Measurements from ENCODE around the gene MYOC. TPM values are rescaled to one million over a fixed set of nuclear protein-coding genes. Genes with fewer than 3 reads are reported as not detected.

MYOC gene
- total and polyA plus RNA-seq, 4 donors, result 0.11 to 1.8 (median 0.58) TPM

- WGBS, 2 donors, result 44 to 74% methylated on average over 8 of the region's 8 CpGs
- DNase-seq (no peak), ATAC-seq (ENCODE audit: insufficient read depth, low FRiP score) (no peak)
- TF ChIP-seq, protein P1, sequence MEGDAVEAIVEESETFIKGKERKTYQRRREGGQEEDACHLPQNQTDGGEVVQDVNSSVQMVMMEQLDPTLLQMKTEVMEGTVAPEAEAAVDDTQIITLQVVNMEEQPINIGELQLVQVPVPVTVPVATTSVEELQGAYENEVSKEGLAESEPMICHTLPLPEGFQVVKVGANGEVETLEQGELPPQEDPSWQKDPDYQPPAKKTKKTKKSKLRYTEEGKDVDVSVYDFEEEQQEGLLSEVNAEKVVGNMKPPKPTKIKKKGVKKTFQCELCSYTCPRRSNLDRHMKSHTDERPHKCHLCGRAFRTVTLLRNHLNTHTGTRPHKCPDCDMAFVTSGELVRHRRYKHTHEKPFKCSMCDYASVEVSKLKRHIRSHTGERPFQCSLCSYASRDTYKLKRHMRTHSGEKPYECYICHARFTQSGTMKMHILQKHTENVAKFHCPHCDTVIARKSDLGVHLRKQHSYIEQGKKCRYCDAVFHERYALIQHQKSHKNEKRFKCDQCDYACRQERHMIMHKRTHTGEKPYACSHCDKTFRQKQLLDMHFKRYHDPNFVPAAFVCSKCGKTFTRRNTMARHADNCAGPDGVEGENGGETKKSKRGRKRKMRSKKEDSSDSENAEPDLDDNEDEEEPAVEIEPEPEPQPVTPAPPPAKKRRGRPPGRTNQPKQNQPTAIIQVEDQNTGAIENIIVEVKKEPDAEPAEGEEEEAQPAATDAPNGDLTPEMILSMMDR (IDR thresholded peaks at IDR 0.05; ENCODE audit: control extremely low read depth, extremely low read depth), result no peak
- no peaks in the 10 kb centered on the region for H3K27me3 ChIP-seq (ENCODE audit: control insufficient read depth in 3 of 3, insufficient read depth in 3 of 3, low read length in 2 of 3)
- no peaks in the 10 kb centered on the region for H3K36me3 ChIP-seq (ENCODE audit: control insufficient read depth in 4 of 4, insufficient read depth in 4 of 4, low read length in 4 of 4)
- H3K27ac ChIP-seq (ENCODE audit: low read depth in 1 of 2, low read length in 1 of 2), result no peak overlapping the region
- H3K4me3 ChIP-seq, result no peak overlapping the region
- no peaks in the 10 kb centered on the region for H3K9me3 ChIP-seq (ENCODE audit: control insufficient read depth in 4 of 4, insufficient read depth in 3 of 4, low read length in 3 of 4)
- peaks cover 0 to 12% (median 3%) of the 10 kb centered on the region in 5 donors for H3K4me1 ChIP-seq (ENCODE audit: control insufficient read depth in 5 of 5, insufficient read depth in 5 of 5, low read length in 5 of 5)
- H3K9ac ChIP-seq (ENCODE audit: insufficient read depth in 1 of 2, low read length in 2 of 2), result no peak overlapping the region
These were observed 9.3 kb downstream of the MYOC start for GRCh38 chr1:171643156-171643555.

DNA sequence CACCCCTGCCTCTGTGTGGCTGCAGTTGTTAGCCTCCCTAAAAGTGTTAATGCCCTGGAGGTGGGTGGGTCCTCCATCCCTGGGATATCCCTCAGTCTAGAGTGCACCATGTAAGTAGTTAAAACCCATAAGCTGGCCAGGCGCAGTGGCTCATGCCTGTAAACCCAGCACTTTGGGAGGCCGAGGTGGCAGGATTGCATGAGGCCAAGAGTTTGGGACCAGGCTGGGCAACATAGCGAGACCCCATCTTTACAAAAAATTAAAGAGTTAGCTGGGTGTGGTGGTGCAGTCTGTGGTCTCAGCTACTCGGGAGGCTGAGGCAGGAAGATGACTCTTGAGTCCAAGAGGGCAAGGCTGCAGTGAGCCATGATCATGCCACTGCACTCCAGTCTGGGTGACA, 10.3 kb downstream of the MYOC start:
- WGBS, 2 donors, result 90 to 92% methylated on average over 4 of the region's 4 CpGs
- H3K4me3 ChIP-seq, result no peak overlapping the region
- H3K9ac ChIP-seq (ENCODE audit: insufficient read depth in 1 of 2, low read length in 2 of 2), result no peak overlapping the region
- H3K9me3 ChIP-seq (ENCODE audit: control insufficient read depth in 4 of 4, insufficient read depth in 3 of 4, low read length in 3 of 4), result no peaks in the 10 kb centered on the region
- TF ChIP-seq, protein P1 (IDR thresholded peaks at IDR 0.05; ENCODE audit: control extremely low read depth, extremely low read depth), result no peak
- H3K36me3 ChIP-seq (ENCODE audit: control insufficient read depth in 4 of 4, insufficient read depth in 4 of 4, low read length in 4 of 4), result no peaks in the 10 kb centered on the region
- DNase-seq, result no peak
- ATAC-seq (ENCODE audit: insufficient read depth, low FRiP score), result no peak
- peaks cover 0 to 12% (median 3%) of the 10 kb centered on the region in 5 donors for H3K4me1 ChIP-seq (ENCODE audit: control insufficient read depth in 5 of 5, insufficient read depth in 5 of 5, low read length in 5 of 5)
- no peak overlapping the region for H3K27ac ChIP-seq (ENCODE audit: low read depth in 1 of 2, low read length in 1 of 2)
- no peaks in the 10 kb centered on the region for H3K27me3 ChIP-seq (ENCODE audit: control insufficient read depth in 3 of 3, insufficient read depth in 3 of 3, low read length in 2 of 3)

- no peak overlapping the region for H3K27ac ChIP-seq (ENCODE audit: low read depth in 1 of 2, low read length in 1 of 2)
- WGBS, 2 donors, result 64 to 82% methylated on average over 10 of the region's 10 CpGs
- DNase-seq (no peak), ATAC-seq (ENCODE audit: insufficient read depth, low FRiP score) (no peak)
- TF ChIP-seq, protein P1 (IDR thresholded peaks at IDR 0.05; ENCODE audit: control extremely low read depth, extremely low read depth), result no peak
- no peak overlapping the region for H3K9ac ChIP-seq (ENCODE audit: insufficient read depth in 1 of 2, low read length in 2 of 2)
- no peaks in the 10 kb centered on the region for H3K36me3 ChIP-seq (ENCODE audit: control insufficient read depth in 4 of 4, insufficient read depth in 4 of 4, low read length in 4 of 4)
- H3K4me1 ChIP-seq (ENCODE audit: control insufficient read depth in 5 of 5, insufficient read depth in 5 of 5, low read length in 5 of 5), result peaks cover 0 to 12% (median 3%) of the 10 kb centered on the region in 5 donors
- H3K4me3 ChIP-seq, result no peak overlapping the region
- no peaks in the 10 kb centered on the region for H3K9me3 ChIP-seq (ENCODE audit: control insufficient read depth in 4 of 4, insufficient read depth in 3 of 4, low read length in 3 of 4)
- H3K27me3 ChIP-seq (ENCODE audit: control insufficient read depth in 3 of 3, insufficient read depth in 3 of 3, low read length in 2 of 3), result no peaks in the 10 kb centered on the region
These were observed 11.2 kb downstream of the MYOC start for GRCh38 chr1:171641076-171641864.
